GM19467 (cell line): ENCODE results near the gene TMEFF2.

Experiments
- ATAC-seq: cut with Tn5 transposase; IDR thresholded peaks from one replicate; pipeline ENCODE4 v1.9.1; 2021; ENCODE audit warnings: mild to moderate bottlenecking, moderate library complexity; ENCODE audit not compliant: unreplicated experiment

TMEFF2 gene

DNA sequence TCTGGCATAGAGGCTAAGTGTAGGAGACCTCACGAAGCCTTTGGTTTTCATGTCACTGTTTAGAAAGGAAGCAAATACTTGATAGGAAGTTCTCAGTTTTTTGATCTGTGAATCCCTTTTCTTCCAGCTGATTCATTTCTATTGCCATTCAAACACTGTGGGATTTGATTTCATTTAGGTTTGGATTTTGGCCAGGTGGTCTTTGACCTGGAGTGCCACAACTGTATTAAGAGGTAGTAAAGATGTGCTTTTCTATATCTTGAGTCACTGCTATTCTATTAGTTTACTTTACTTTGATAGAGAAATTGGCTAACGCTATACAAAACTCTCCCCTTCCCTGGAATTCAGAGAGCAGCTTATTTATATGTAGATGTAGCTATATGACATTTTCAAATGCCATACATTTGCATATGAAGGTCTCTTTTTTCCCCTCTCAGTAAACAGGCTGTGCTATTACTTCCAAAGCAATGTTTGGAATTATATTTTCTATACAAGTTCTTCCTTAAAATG, 215.5 kb downstream of the TMEFF2 start:
- ATAC-seq, result no peak

DNA sequence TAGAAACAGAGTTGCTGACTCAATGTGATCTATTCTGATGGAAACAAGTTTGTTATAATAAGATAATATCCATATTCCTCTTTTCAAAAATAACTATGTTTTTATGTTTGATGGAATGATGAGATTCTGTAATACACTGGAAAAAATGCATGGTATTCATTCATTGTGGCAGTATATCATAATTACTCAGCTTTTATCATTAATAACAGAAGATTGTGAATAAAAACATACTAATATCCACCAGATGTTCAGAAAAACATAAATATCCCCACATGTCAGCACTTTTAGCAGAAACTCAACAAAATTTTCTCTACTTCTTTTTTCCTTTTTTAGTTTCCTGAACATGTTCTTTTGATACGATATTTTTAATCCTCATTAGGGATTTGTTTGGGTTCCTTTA, 217.0 kb downstream of the TMEFF2 start:
- no peak for ATAC-seq

DNA sequence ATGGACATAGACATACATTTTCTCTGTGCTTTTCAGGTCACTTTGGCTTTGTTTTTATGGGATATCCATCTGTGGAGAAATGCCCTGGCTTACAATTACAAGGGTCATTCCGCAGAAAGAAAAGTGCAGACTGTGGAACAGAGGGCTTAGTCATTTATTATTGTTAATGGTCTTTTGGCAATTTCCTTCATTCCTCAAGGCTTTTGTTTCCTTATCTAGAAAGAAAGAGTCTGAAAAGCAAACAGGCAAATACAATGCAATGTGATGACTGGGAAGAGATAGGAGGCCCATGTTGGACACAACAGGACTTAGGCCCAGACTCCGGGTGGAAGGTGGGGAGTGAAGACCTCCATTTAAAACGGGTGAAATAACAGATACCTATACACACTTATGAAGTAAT, 218.3 kb downstream of the TMEFF2 start:
- no peak for ATAC-seq

DNA sequence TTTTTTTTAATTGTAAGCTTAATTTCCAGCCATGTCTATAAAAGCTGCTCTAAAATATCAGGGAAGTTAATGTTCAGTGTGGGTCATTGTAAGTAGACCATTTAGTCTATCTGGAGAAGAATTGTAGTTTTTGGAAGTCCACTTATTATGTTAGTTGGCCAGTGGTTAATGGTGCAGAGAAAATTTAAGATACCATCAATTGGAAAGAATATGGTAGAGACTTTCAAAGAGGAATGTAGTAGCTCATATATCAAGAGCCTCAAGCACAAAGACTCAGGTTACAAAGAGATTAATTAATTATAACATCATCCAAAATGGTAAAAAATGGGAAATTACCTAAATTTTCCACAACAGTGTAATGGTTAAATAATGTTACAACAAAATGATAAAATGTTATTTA, 220.1 kb downstream of the TMEFF2 start:
- ATAC-seq, result no peak

DNA sequence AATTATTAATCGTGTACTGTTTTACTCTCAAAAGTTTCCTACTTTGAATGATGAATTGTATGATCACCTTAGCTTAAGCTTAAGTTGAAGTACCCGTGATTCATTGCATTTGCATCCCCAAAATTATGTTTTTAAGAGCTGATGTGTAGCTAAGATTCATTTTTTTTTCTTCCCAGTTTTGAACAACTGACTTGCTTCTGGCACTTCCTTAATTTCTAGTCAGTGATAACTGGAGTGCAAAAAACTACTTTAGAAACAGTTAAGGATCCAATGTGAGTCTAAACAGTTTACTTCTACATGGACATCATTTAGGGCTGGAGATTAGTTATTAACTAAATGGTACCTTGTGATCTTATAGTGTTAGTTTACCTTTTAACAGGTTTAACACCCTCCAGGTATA, 223.9 kb downstream of the TMEFF2 start:
- ATAC-seq, result no peak

DNA sequence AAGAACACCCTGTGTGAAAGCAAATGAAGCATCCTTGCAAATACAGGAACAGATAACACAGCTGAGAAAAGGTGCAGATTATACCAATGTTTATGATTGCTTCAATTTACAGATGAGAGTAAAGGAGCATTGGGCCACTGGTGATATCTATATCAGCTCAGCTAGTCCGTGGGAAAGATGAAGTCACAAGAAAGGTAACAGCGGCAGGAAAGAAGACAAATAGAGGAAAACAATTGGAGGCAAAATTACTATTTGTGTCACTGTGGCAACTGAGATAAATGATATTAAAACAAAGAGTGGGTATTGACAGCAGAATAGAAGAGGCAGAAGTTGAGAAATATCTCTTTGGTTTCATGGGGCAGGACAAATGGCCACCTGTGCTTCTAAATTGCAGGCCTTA, 226.6 kb downstream of the TMEFF2 start:
- ATAC-seq, result no peak

DNA sequence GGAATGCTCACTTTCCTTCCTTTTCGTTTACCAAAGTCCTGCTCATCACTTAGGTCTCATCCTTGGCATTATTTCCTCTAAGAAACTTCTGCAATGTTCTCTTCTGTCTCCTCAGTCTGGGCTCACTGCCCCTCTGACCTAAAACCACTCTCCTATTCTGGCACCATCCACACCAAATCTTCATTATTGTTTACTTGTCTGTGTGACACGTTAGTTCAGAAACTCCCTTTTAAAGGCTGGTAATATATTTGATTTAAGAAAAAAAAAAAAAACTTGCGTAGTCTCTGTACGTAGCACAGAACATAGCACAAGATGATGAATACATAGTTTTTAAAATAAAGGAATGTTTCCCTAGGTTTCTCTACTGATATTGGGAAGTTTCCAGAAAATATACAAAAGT, 229.0 kb downstream of the TMEFF2 start:
- no peak for ATAC-seq

DNA sequence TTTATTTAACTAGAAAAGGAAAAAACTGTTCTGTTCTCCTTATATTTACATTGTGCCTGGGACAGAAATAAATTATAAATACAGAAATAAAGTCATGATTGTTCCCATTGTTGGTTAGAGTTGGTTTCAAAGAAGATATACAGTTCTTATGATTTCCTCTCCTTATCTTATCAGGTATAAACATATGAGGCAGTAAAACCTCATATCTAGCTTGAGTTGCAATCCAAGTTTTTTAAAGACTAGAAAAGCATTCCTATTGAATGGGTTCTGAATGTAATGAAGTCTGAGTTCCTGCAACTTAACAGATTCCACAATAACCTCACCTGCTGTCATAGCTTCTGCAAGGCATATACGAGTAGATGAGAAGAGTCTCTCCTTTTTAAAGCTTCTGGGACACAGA, 233.2 kb downstream of the TMEFF2 start:
- ATAC-seq, result no peak

DNA sequence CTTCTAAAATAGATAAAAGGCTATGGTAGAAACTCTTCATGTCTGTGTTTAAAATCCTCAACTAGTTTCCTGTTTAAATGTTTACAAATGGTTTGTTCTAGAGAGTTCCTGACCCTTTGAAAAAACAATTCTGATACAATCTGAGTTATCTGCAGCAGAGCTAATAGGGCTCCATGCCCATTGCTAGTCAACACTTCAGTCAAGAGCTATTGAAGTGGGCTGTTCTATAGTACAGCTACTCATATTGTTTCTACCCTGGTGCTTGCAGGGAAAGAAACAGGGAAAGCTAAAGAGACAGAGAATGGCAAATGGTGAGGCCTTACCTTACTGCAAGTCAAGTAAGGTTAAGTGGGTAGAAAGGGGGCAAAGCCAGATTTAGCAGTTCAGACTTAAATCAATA, 235.5 kb downstream of the TMEFF2 start:
- no peak for ATAC-seq

DNA sequence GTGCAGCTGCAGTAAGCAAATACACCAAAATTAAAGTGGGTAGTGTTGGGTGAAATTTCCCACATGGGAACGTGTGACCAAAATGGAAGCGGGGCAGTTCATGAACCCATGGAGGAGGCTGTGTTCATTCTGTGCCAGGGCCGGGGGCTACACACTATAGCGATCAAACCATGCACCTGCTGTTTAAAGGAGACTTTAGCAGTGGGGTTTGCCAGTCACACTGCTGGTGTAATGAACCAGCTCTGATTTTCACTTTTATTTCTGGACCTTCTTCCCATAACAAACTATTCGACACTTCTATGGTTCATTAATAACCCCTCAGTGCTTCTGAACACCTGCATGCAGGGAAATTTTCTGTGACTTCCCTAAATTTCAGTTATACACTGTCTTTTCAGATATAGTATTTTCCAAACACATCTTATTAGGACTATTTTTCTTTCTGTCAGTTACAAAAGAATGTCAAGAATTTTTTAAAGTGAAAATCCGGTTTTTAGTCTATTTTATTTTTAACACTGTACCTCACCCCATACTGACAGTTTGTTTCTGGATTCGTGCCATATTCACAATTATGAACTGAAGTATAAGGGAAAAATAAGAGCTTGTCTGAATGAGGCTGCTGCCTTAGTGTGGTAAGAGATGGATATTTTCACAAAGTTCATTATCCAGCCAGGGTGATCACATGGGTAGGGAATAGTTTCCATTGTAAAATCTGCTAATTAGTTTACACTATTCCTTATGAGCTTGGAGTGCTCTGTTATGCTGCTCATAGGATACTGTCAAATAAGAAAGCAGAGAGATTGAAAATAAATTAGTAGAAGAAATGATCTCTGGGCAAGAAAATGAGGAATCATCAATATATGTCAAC, 236.5 kb downstream of the TMEFF2 start:
- ATAC-seq, result no peak

DNA sequence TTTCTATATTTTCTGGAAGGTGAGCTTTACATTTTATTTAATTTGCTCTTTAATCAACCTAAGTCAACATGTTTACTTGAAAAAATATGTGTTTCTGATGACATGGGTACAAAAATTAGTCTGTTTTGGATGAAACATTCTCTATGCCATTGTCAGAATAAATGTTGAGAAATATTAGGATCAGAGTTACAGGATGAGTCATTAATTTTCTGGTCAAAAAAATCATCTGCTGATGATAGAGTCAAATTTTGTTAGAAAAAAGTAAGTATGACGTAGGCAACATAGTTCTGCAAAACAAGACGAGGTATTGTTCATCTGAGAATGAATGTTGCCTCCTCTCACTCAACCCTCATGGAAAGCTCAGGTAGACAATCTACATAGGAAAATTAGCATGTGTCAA, 240.3 kb downstream of the TMEFF2 start:
- ATAC-seq, result no peak

DNA sequence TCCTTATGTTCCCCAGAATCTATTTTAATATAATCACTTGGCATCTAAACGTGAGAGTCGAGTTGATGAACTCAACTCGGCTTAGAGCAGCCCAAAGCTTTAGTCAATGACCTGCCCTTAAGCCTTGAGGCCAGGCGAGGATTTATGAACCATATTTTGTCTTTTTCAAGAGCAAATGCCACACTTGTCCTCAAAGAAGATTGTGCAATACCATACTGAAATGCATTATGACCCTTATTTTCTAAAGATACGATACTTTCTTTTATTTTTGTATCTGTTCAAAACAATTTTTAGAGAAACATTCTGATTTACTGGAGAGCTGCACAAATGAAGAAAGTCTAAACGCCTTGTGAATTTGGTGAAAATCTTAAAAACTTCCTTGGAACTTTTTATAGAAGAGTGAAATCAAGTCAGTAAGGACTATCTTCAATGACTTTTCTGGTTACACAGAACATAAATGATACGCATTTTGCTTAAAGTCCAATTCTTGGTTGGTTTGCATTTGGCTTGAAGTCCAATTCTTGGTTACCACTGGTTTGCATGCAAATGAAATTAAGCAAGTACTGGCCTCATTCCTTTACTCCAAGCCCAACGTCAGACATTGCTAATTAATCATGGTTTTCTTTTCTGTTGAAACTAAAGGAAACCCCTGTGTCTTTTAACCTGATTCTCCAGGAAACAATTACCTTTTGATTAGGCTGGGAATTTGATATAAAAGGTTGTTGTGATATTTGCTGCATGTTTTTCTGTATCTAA, 242.0 kb downstream of the TMEFF2 start:
- ATAC-seq, result no peak

DNA sequence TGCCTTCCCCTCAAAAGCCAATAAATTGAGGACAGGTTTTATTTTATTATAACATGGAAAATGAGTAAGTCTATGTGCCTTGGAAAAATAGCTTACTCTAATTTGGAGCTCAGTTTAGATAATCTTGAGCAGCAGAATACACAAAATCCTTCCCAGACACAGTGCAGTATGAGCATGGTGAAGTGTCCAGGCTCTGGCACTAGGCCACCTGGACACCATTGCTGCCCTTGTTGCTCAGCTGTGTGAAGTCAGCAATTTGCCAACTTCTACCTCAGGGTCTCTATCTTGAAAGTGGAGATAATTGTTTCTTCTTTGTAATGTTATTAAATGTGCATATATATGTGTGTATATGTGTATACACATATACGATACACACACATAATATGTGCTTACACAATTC, 242.9 kb downstream of the TMEFF2 start:
- no peak for ATAC-seq

DNA sequence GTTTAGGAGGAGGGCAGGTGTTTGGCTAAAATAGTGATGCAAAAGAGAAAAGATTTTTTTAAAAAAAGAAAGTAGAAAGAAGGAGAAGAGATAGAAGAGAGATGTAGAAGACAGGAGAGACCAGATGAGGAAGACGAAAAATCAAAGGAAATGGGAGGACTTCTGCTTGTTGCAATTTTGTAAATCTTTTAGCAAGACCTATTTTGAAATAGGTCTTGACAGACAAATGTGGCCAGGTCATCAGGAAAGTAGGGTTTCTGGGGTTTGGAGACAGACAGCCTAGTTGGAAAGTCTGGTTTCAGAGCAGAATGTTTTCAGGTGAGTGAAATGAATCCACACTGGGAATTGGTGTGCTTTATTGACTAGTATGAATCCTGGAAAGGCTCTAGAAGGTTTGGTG, 243.4 kb downstream of the TMEFF2 start:
- ATAC-seq, result no peak

DNA sequence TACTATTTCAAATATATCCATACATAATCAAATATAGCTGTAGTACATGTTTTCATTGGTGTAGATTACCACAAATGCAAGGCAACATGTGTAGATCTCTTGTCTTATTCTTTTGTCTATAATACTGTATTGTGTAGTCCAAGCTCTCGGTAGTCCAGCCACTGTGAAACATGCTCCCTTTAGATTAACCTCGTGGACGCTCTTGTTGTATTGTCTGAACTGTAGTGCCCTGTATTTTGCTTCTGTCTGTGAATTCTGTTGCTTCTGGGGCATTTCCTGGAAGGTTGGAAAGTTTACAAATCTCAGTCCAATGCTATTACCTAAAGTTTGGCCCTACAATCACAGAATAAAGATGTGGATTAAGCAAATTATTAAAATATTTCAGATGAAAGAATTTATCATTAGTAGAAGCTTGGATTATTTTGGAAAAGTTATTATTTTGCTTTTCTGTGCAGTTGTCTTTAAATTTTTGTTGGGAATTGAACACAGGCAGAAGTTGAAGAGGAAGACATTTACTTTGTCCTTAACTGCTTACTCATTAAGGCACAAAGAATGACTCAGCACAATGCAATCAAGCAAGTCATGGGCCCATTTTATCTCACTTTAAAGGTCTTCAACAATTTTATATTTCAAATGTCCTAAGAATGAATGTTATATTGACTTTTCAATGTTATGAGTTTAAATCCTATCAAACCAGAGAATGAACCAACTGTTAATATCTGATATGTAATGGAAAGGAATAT, 244.4 kb downstream of the TMEFF2 start:
- ATAC-seq, result no peak

DNA sequence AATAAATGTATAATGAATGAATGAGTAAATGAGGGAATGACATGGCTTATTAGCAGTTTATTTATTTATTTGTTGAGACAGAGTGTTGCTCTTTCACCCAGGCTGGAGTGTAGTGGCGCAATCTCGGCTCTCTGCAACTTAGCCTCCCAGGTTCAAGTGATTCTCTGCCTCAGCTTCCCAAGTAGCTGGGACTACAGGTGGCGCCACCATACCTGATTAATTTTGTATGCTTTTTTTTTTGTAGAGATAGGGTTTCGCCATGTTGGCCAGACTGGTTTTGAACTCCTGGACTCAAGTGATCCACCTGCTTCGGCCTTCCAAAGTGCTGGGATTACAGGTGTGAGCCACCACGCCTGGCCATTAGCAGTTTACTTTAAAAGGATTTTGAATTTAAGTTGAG, 247.5 kb downstream of the TMEFF2 start:
- ATAC-seq, result no peak

DNA sequence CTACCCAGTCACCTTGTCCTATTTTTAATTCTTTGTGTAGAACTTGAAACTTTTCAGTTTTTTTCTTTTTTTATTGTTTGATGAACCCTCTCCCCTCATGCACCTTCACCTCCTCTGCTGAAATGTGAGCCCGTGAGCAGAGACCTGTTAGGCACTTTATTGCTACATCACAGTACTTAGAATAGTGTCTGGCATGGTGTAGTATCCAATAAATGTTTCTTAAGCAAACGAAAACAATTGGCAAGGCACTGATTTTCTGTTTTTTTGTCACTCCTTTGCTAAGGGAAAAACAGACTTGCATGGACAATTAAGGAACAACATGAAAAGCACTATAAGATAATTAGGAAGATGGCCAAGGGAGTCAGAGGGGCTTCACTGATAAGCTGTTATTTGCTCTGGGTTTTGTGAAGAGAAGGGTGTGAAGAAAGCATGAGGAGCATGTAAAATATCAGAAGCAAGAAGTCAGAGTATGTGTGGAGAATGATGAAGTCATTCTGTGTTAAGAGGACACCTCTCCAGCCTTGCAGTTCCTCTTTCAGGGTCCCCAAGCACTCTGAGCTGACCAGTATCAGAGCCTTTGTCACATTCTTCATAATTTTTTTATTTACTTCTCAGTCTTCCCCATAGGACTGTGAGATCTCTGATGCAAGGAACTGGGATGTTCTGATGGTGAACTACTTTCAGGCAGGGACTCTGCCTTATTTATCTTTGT, 248.1 kb downstream of the TMEFF2 start:
- no peak for ATAC-seq

DNA sequence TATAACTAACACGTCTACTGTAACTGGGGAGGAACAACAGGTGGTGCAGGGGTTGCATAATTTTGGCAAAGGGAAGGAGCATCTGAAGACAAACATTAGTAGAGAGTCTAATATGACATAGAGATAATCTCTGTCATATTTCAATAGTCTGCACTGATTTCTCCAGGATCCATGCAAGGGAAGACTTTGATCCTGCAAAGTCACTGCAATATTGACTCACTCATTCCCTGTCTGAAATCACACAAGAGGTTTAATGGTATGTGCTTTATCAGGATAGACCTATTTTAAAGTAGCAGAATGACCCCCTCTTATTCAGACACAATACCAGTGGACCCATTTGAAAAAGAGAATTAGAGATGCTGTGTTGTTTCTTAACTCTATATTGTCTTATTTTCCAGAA, 249.1 kb downstream of the TMEFF2 start:
- no peak for ATAC-seq

DNA sequence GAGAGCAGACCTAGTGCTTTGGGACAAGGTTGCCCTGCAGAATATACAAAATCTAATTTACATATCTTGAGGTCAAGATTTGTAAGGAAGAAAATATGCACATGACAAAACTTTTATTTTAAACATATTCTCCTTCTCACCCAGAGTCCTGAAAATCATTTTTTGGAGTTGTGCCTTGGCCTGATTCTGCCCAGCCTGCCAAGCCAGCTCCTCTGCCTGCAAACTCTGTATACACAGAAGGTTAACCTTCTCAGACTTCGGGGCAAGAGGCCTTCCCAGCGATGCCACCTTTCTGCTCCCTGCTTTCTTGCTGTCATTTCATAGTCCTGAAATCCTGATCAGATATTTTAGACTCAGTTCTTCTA, 252.0 kb downstream of the TMEFF2 start:
- ATAC-seq, result no peak

DNA sequence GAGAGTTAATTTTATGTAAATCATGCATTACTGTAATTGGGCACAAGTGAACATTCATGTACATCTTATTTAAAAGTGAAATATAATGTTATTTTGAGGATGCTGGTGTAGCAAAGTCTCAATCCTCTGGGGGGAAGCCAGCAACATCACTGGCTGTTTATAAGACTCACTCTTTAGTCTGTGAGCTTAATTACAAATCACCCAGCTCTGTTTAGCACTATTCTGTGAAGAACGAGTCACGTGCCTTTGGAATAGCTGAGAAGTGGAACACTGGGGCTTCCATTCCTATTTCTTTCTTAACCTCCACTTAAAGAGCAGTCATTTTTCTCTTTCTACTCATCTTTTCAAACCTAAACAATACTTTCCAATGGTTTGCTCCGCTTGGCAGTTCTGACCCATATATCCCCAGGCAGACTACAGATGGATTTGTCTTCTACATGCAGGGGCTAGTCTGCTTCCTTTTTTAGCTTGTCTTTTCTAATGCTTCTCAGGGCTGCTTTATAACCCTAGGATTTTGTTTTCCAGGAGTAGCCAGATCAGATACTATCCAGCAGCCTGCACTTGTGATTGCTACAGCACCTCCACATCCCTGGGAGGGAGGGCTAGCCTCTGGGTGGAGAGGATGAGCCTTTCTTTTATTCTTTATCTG, 252.5 kb downstream of the TMEFF2 start:
- ATAC-seq, result no peak
